Measurements from ENCODE around the gene ZNF764.

ZNF764 gene

GRCh38 chr16:30585022-30585399 is 26.8 kb upstream of the ZNF764 start:
- H3K27me3 Mint-ChIP-seq, result no peaks in the 10 kb centered on the region
- no peaks in the 10 kb centered on the region for H3K9me3 Mint-ChIP-seq
- peaks cover 3% of the 10 kb centered on the region for H3K36me3 Mint-ChIP-seq
- H3K4me3 Mint-ChIP-seq, result peak overlapping the region; percentile 82
- peak; percentile 11 for ATAC-seq (ENCODE audit: low read depth)
- peak overlapping the region; percentile 64 for H3K27ac Mint-ChIP-seq
- H3K4me1 Mint-ChIP-seq, result peaks cover 10% of the 10 kb centered on the region
- DNase-seq (ENCODE audit: low spot score in 2 of 2), result no peak

- H3K4me1 Mint-ChIP-seq, result peaks cover 10% of the 10 kb centered on the region
- no peak for ATAC-seq (ENCODE audit: low read depth)
These were observed 24.6 kb upstream of the ZNF764 start for GRCh38 chr16:30582611-30583340.

GRCh38 chr16:30581457-30581856 is 23.3 kb upstream of the ZNF764 start:
- DNase-seq (ENCODE audit: low spot score in 2 of 2) (no peak), ATAC-seq (ENCODE audit: low read depth) (no peak)
- Mint-ChIP-seq H3K4me3 (no peak overlapping the region), H3K27me3 (no peaks in the 10 kb centered on the region), H3K9me3 (no peaks in the 10 kb centered on the region), H3K4me1 (peaks cover 10% of the 10 kb centered on the region), H3K36me3 (peaks cover 3% of the 10 kb centered on the region), H3K27ac (no peak overlapping the region)

More at GRCh38 chr16:30582611-30583340, 24.6 kb upstream of the ZNF764 start:
- no peak overlapping the region for H3K4me3 Mint-ChIP-seq
- peaks cover 3% of the 10 kb centered on the region for H3K36me3 Mint-ChIP-seq
- no peak overlapping the region for H3K27ac Mint-ChIP-seq
- no peaks in the 10 kb centered on the region for H3K27me3 Mint-ChIP-seq
- no peaks in the 10 kb centered on the region for H3K9me3 Mint-ChIP-seq
- DNase-seq (ENCODE audit: low spot score in 2 of 2), result no peak

- Mint-ChIP-seq H3K36me3 (no peaks in the 10 kb centered on the region), H3K4me3 (no peak overlapping the region), H3K27ac (no peak overlapping the region), H3K27me3 (no peaks in the 10 kb centered on the region), H3K4me1 (peaks cover 12% of the 10 kb centered on the region), H3K9me3 (no peaks in the 10 kb centered on the region)
- DNase-seq (ENCODE audit: low spot score in 2 of 2), result no peak
- ATAC-seq (ENCODE audit: low read depth), result no peak
These were observed 16.5 kb upstream of the ZNF764 start for GRCh38 chr16:30574678-30575077.

- peak; percentile 86 for ATAC-seq (ENCODE audit: low read depth)
- no peaks in the 10 kb centered on the region for H3K27me3 Mint-ChIP-seq
- peak within 1 kb of the TSS; percentile 94 for H3K27ac Mint-ChIP-seq
- H3K36me3 Mint-ChIP-seq, result no peaks in the 10 kb centered on the region
- peaks cover 25% of the 10 kb centered on the region for H3K4me1 Mint-ChIP-seq
- peak within 1 kb of the TSS; percentile 86 for H3K4me3 Mint-ChIP-seq
- DNase-seq (ENCODE audit: low spot score in 2 of 2), result peak; percentile 76 to 92
- no peaks in the 10 kb centered on the region for H3K9me3 Mint-ChIP-seq
These were observed 13.5 kb upstream of the ZNF764 start, which contains the start of gene ZNF688 for GRCh38 chr16:30571445-30572322. TSS of gene ZNF688 (minus strand) at chr16:30571714. CDS start at chr16:30571629, 85 bp downstream.

GRCh38 chr16:30570636-30571444 is 12.7 kb upstream of the ZNF764 start:
- Mint-ChIP-seq H3K4me3 (peak overlapping the region; percentile 86), H3K36me3 (no peaks in the 10 kb centered on the region), H3K4me1 (peaks cover 25% of the 10 kb centered on the region), H3K9me3 (no peaks in the 10 kb centered on the region), H3K27me3 (no peaks in the 10 kb centered on the region), H3K27ac (peak overlapping the region; percentile 94)
- DNase-seq (ENCODE audit: low spot score in 2 of 2) (no peak), ATAC-seq (ENCODE audit: low read depth) (no peak)

GRCh38 chr16:30569746-30570635 is 11.8 kb upstream of the ZNF764 start:
- peaks cover 25% of the 10 kb centered on the region for H3K4me1 Mint-ChIP-seq
- H3K4me3 Mint-ChIP-seq, result peak overlapping the region; percentile 86
- ATAC-seq (ENCODE audit: low read depth) (no peak), DNase-seq (ENCODE audit: low spot score in 2 of 2) (no peak)
- H3K9me3 Mint-ChIP-seq, result no peaks in the 10 kb centered on the region
- no peaks in the 10 kb centered on the region for H3K27me3 Mint-ChIP-seq
- no peaks in the 10 kb centered on the region for H3K36me3 Mint-ChIP-seq
- H3K27ac Mint-ChIP-seq, result no peak overlapping the region

GRCh38 chr16:30569281-30569680 is 11.1 kb upstream of the ZNF764 start:
- Mint-ChIP-seq H3K36me3 (no peaks in the 10 kb centered on the region), H3K4me3 (no peak overlapping the region), H3K27ac (no peak overlapping the region), H3K27me3 (no peaks in the 10 kb centered on the region), H3K9me3 (no peaks in the 10 kb centered on the region), H3K4me1 (peaks cover 25% of the 10 kb centered on the region)
- DNase-seq (ENCODE audit: low spot score in 2 of 2) (no peak), ATAC-seq (ENCODE audit: low read depth) (no peak)

- Mint-ChIP-seq H3K4me3 (peak overlapping the region; percentile 59), H3K27ac (peak overlapping the region; percentile 91), H3K27me3 (no peaks in the 10 kb centered on the region), H3K9me3 (no peaks in the 10 kb centered on the region), H3K4me1 (peaks cover 23% of the 10 kb centered on the region), H3K36me3 (no peaks in the 10 kb centered on the region)
- DNase-seq (ENCODE audit: low spot score in 2 of 2) (peak in 1 of 2 donors; percentile 38), ATAC-seq (ENCODE audit: low read depth) (peak; percentile 25)
These were observed 9.9 kb upstream of the ZNF764 start for GRCh38 chr16:30567991-30568638.

GRCh38 chr16:30567160-30567990 is 9.2 kb upstream of the ZNF764 start:
- peak overlapping the region; percentile 91 for H3K27ac Mint-ChIP-seq
- H3K36me3 Mint-ChIP-seq, result no peaks in the 10 kb centered on the region
- H3K4me3 Mint-ChIP-seq, result no peak overlapping the region
- H3K4me1 Mint-ChIP-seq, result peaks cover 22% of the 10 kb centered on the region
- no peak for ATAC-seq (ENCODE audit: low read depth)
- no peak for DNase-seq (ENCODE audit: low spot score in 2 of 2)
- H3K9me3 Mint-ChIP-seq, result no peaks in the 10 kb centered on the region
- no peaks in the 10 kb centered on the region for H3K27me3 Mint-ChIP-seq

- H3K27me3 Mint-ChIP-seq, result no peaks in the 10 kb centered on the region
- no peaks in the 10 kb centered on the region for H3K9me3 Mint-ChIP-seq
- no peaks in the 10 kb centered on the region for H3K36me3 Mint-ChIP-seq
- DNase-seq (ENCODE audit: low spot score in 2 of 2) (no peak), ATAC-seq (ENCODE audit: low read depth) (no peak)
- peaks cover 19% of the 10 kb centered on the region for H3K4me1 Mint-ChIP-seq
- no peak overlapping the region for H3K4me3 Mint-ChIP-seq
- no peak overlapping the region for H3K27ac Mint-ChIP-seq
These were observed 8.4 kb upstream of the ZNF764 start for GRCh38 chr16:30566531-30566930.

GRCh38 chr16:30565984-30566383 is 7.8 kb upstream of the ZNF764 start:
- Mint-ChIP-seq H3K27ac (no peak overlapping the region), H3K9me3 (no peaks in the 10 kb centered on the region), H3K27me3 (no peaks in the 10 kb centered on the region), H3K4me3 (no peak overlapping the region), H3K36me3 (no peaks in the 10 kb centered on the region), H3K4me1 (peaks cover 17% of the 10 kb centered on the region)
- DNase-seq (ENCODE audit: low spot score in 2 of 2), result no peak
- ATAC-seq (ENCODE audit: low read depth), result no peak

Data from memory B cell (primary cell).